Measurements from ENCODE around the gene ITGBL1.

GRCh38 chr13:101481421-101481820, 28.9 kb downstream of the ITGBL1 start:
- TF ChIP-seq EZH2phosphoT487 (IDR thresholded peaks at IDR 0.05; ENCODE audit: low read length): no peak
- TF ChIP-seq, protein P1, sequence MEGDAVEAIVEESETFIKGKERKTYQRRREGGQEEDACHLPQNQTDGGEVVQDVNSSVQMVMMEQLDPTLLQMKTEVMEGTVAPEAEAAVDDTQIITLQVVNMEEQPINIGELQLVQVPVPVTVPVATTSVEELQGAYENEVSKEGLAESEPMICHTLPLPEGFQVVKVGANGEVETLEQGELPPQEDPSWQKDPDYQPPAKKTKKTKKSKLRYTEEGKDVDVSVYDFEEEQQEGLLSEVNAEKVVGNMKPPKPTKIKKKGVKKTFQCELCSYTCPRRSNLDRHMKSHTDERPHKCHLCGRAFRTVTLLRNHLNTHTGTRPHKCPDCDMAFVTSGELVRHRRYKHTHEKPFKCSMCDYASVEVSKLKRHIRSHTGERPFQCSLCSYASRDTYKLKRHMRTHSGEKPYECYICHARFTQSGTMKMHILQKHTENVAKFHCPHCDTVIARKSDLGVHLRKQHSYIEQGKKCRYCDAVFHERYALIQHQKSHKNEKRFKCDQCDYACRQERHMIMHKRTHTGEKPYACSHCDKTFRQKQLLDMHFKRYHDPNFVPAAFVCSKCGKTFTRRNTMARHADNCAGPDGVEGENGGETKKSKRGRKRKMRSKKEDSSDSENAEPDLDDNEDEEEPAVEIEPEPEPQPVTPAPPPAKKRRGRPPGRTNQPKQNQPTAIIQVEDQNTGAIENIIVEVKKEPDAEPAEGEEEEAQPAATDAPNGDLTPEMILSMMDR (IDR thresholded peaks at IDR 0.05; ENCODE audit: low read length): no peak
- TF ChIP-seq EZH2 (optimal IDR thresholded peaks at IDR 0.05; ENCODE audit: low read depth, low read length): no peak

All from MM.1S (cell line).